BJ (cell line): Measurements from ENCODE around the gene MAP3K20. TPM values are rescaled to one million over a fixed set of nuclear protein-coding genes. Genes with fewer than 3 reads are reported as not detected.
"Not testable (repeated sequence)": the region's sequence is repeated elsewhere in the genome, so short reads cannot be mapped to it uniquely, and the experiment has no call there.

Experiments used
- CTCF ChIA-PET: fragments of 350-600 bp; formaldehyde crosslinking; extraction: SDS; loops from one replicate; lab custom pipeline; 2021; ENCODE audit warnings: antibody characterized with exemption, inconsistent platforms; lab: Yijun Ruan, JAX
- POLR2A ChIA-PET: fragments of 300-600 bp; sonication (Branson Sonifier 250); formaldehyde crosslinking; extraction: SDS; loops from one replicate; lab custom pipeline; 2021; ENCODE audit warnings: antibody characterized with exemption; lab: Charles Lee
- DNase-seq: peaks from one replicate; pipeline ENCODE4 v3.0.0-alpha.2; 2011; ENCODE audit warnings: low read depth
- H3K27me3 ChIP-seq: 2 replicates; pipeline ENCODE4 v1.6.0; 2011; ENCODE audit warnings: low read length; ENCODE audit not compliant: control insufficient read depth, insufficient read depth
- H3K36me3 ChIP-seq: 2 replicates; pipeline ENCODE4 v1.5.1; 2011; ENCODE audit warnings: low read length; ENCODE audit not compliant: control insufficient read depth, insufficient read depth
- H3K4me3 ChIP-seq: 2 replicates; pipeline ENCODE4 v1.5.1; 2011; ENCODE audit warnings: low read depth, mild to moderate bottlenecking, control low read depth, low read length
- CTCF ChIP-seq: IDR thresholded peaks from 2 replicates; pipeline ENCODE4 v1.5.1; 2011; ENCODE audit warnings: low read depth, mild to moderate bottlenecking, control low read depth, inconsistent platforms, low read length, moderate library complexity; ENCODE audit not compliant: insufficient read depth
- polyA plus RNA-seq: library from polyadenylated mRNA; depleted of rRNA; stranded (reverse); fragments of >200 nt; gene quantifications from 2 replicates; pipeline ENCODE4 v1.2.3, GENCODE V29; 2011

The MAP3K20 gene
- polyA plus RNA-seq, 1 experiment: 45.4 TPM

GRCh38 chr2:173092844-173093402 lies 17.3 kb downstream of the MAP3K20 start:
- H3K4me3 ChIP-seq: no peak overlapping the region
- no peak for TF ChIP-seq CTCF
- ChIA-PET POLR2A (no interaction called here), CTCF (interaction anchor here (0.5 to 1.6 kb wide), 3 partner anchors 22 to 1648 kb away, joined by 3 to 5 read pairs (median 4); no protein-coding TSS in a partner anchor)
- peaks cover 3% of the 10 kb centered on the region for H3K36me3 ChIP-seq
- H3K27me3 ChIP-seq: no peaks in the 10 kb centered on the region
- DNase-seq: no peak

DNA sequence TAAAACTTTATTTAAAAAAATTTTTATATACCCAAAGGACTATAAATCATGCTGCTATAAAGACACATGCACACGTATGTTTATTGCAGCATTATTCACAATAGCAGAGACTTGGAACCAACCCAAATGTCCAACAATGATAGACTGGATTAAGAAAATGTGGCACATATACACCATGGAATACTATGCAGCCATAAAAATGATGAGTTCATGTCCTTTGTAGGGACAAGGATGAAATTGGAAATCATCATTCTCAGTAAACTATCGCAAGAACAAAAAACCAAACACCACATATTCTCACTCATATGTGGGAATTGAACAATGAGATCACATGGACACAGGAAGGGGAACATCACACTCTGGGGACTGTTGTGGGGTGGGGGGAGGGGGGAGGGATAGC lies 18.0 kb downstream of the MAP3K20 start:
- POLR2A ChIA-PET, H3K4me3 ChIP-seq, H3K36me3 ChIP-seq, DNase-seq, H3K27me3 ChIP-seq, CTCF ChIA-PET: not testable (repeated sequence)

DNA sequence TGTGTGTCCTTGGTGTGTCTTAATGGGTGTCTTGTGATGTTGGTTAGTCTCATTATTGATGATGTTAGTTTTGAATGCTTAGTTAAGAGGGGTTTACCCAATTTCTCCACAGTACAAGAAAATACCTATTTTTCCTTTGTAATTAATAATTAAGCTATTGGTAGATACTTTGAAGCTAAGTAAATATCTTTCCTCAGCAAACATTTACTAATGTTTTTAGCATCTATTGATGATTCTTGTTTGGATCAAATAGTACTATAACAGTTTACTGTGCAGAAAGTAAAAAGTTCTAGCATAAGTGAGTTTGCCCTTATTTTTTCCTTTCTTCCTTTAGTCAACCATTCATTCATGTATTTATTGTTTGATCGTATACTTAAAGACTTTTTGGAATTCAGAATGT lies 19.1 kb downstream of the MAP3K20 start:
- POLR2A ChIA-PET: no interaction called here
- DNase-seq: no peak
- CTCF ChIA-PET: interaction anchor here (1.1 to 1.7 kb wide), 2 partner anchors 15 to 67 kb away, joined by 3 to 6 read pairs; no protein-coding TSS in a partner anchor
- Histone ChIP-seq H3K27me3 (no peaks in the 10 kb centered on the region), H3K4me3 (no peak overlapping the region), H3K36me3 (peaks cover 3% of the 10 kb centered on the region)
- no peak for TF ChIP-seq CTCF

- CTCF ChIA-PET: interaction anchor here (1.1 to 1.7 kb wide), 2 partner anchors 16 to 67 kb away, joined by 3 to 6 read pairs; no protein-coding TSS in a partner anchor
- POLR2A ChIA-PET: no interaction called here
- no peak overlapping the region for H3K4me3 ChIP-seq
Observed at GRCh38 chr2:173095356-173095755, 19.7 kb downstream of the MAP3K20 start.

DNA sequence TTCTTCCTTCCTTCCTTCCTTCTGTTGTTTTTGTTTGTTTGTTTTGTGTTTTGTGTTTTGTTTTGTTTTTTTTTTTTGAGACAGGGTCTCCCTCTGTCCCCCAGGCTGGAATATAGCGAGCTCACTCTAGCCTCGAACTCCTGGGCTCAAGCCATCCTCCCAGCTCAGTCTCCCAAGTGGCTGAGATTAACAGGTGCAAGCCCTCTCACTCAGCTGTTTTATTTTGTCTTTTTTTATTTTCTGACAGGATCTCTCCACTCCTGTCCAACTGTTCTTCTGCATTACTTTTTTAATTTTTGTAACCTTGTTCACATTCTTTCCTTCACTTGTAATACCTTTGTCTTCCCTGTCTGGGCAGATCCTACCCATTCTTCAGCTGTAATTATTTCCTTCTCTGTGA lies 23.6 kb downstream of the MAP3K20 start:
- POLR2A ChIA-PET: no interaction called here
- TF ChIP-seq CTCF: no peak
- no peaks in the 10 kb centered on the region for H3K27me3 ChIP-seq
- DNase-seq: no peak
- H3K4me3 ChIP-seq: no peak overlapping the region
- CTCF ChIA-PET: interaction anchor here (0.6 kb wide), 1 partner anchor 29 kb away, joined by 3 read pairs; no protein-coding TSS in a partner anchor
- no peaks in the 10 kb centered on the region for H3K36me3 ChIP-seq

More at GRCh38 chr2:173095356-173095755, 19.7 kb downstream of the MAP3K20 start:
- no peak for DNase-seq
- Histone ChIP-seq H3K27me3 (no peaks in the 10 kb centered on the region), H3K36me3 (peaks cover 3% of the 10 kb centered on the region)
- no peak for TF ChIP-seq CTCF

DNA sequence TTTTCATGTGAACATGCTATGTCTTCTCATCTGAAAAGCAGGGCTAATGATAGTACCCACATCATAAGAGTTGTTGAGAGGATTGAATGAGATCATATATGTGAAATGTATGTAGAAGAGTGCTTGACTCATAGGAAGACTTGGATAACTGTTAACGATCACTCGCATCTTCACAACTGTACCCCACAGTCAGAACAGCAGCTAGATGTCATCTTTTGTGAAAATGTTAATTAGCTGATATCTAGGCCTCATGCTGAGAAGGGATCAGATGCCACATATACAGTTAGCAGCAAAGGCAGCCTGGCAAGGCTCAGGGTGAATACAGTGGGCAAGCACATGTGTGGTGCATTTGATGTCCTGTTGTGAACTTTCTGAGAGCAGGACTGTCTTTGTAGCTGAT lies 24.2 kb downstream of the MAP3K20 start:
- H3K27me3 ChIP-seq: no peaks in the 10 kb centered on the region
- no peak for TF ChIP-seq CTCF
- POLR2A ChIA-PET: no interaction called here
- H3K36me3 ChIP-seq: no peaks in the 10 kb centered on the region
- no peak for DNase-seq
- CTCF ChIA-PET: no interaction called here
- H3K4me3 ChIP-seq: no peak overlapping the region
